GM19023 (cell line): ENCODE measurements around the gene SETD4.

Experiments
- ATAC-seq: cut with Tn5 transposase; IDR thresholded peaks from one replicate; pipeline ENCODE4 v1.9.1; 2021; ENCODE audit warnings: mild to moderate bottlenecking, moderate library complexity; ENCODE audit not compliant: unreplicated experiment

SETD4 gene

DNA sequence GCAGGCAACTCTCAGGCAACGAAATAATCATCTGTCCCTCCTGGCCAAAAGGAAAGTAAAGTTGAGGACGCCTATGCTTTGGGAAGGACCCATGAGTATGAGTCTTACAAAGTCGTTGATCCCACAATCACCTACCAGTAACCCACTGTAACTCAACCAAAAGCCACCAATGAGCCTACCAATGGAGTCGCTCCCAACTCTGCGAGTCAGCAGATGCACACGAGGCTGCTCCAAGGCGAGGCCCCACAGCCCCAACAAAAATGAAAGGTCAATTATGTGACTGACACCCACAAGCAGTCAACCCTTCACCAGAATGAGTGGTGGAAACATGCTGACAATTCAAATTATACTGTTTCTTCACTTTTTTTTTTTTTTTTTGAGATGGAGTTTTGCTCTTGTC lies 12.0 kb downstream of the SETD4 start:
- no peak for ATAC-seq

- ATAC-seq: no peak
These were observed 13.2 kb downstream of the SETD4 start for GRCh38 chr21:36047139-36047538.

GRCh38 chr21:36045993-36046392 lies 14.3 kb downstream of the SETD4 start:
- no peak for ATAC-seq

DNA sequence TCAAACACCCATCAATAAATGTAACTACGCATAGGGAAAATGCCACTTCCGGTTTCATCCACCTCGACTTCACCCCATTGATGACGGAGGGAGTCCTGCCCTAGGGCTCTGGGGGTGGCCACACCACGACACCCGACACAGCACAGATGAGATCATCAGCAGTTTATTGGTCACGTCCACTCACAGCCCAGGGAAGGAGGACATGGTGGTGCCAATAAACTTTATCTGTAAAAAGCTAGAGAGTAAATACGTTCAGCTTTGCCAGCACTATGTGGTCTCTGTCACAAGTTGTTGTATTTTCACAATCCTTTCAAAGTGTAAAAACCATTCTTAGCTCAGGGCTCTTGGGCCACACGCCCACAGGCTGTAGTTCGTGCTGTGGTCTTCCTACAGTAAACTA lies 16.3 kb downstream of the SETD4 start:
- no peak for ATAC-seq

DNA sequence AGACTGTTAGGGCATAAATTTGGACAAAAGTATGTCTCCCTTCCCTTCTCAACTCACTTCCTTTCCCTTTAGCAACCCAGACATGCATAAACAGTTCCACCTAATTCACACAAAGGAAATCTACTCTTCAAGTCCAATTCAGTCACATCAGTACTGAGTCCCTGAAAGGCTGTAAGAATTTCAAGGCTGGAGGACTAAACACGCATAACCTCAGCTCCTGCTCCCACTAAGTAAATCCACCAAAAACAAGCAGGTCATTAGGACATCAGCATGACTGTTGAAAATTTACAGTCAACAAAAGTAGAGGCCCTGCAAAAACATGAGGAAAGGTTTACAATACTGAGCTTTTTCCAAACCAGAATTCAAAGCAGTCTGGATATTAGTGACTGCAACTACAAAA lies 18.4 kb downstream of the SETD4 start:
- no peak for ATAC-seq

GRCh38 chr21:36040389-36040788 lies 19.9 kb downstream of the SETD4 start:
- ATAC-seq: no peak

GRCh38 chr21:36039861-36040260 lies 20.5 kb downstream of the SETD4 start:
- ATAC-seq: no peak

GRCh38 chr21:36038701-36039497 lies 21.4 kb downstream of the SETD4 start:
- no peak for ATAC-seq

DNA sequence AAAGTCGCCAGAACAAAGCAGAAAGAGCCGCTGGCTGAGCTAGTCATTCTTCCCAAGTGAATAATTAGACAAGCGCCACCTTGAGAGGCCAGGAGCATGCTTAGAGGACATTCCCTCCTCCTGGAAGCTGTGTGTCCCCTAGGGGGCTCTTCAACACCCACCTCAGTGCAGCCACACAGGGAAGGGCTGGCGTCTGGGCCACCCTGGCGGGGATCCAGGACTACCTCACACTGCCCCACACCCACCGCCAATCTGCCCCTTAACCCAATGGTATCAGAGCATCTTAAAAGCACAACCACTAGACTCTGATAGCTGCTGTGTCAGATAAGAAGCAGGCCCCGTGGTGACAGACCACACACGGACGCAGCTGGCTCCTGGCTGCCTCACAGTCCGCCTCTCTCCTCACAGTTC lies 24.9 kb downstream of the SETD4 start:
- no peak for ATAC-seq

GRCh38 chr21:36034211-36034913 lies 26.0 kb downstream of the SETD4 start:
- ATAC-seq: no peak

GRCh38 chr21:36032647-36033406 lies 27.5 kb downstream of the SETD4 start:
- ATAC-seq: no peak

DNA sequence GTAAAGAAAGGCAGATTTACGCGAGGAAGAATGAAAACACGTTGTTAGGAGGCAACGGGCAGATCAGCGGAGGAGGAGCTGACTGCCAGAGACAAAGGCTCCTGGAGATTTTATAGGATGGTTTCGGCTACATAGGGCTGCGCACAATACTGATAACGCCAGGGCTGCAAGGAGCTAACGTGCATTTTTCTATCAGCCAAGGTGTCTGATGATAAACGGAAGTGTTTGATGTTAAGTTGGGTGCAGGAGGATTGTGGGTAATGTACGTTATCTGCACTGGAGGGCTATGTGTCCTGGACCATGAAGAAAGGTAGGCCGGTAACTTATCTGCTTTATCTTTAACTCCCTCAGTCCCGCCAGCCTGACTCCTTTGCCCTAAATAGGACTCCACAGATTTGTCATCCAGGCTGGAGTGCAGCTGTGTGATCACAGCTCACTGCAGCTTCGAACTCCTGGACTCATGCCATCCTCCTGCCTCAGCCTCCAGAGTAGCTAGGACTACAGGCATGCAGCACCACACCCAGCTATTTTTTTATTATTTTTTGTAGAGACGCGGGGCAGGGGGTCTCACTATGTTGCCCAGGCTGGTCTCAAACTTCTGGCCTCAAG lies 29.6 kb downstream of the SETD4 start:
- ATAC-seq: no peak

DNA sequence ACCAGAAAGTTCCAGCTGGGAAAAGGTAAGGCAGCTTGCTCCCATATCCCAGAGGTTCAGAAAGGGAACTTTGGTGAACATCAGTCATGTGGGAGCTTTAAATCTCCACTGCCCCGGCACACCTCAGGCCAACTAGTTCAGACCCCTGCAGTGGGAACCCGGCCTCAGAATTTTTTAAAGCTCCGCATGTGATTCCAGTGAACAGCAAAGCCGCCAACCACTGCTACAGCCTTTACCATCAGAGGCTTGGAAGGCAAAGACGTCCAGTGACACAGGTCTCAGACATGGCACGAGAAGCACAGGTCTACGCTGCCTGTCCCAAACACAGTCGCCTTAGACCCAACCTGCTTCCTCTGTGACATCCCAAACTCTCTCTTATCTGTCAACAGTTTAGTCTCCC lies 31.0 kb downstream of the SETD4 start:
- ATAC-seq: no peak

DNA sequence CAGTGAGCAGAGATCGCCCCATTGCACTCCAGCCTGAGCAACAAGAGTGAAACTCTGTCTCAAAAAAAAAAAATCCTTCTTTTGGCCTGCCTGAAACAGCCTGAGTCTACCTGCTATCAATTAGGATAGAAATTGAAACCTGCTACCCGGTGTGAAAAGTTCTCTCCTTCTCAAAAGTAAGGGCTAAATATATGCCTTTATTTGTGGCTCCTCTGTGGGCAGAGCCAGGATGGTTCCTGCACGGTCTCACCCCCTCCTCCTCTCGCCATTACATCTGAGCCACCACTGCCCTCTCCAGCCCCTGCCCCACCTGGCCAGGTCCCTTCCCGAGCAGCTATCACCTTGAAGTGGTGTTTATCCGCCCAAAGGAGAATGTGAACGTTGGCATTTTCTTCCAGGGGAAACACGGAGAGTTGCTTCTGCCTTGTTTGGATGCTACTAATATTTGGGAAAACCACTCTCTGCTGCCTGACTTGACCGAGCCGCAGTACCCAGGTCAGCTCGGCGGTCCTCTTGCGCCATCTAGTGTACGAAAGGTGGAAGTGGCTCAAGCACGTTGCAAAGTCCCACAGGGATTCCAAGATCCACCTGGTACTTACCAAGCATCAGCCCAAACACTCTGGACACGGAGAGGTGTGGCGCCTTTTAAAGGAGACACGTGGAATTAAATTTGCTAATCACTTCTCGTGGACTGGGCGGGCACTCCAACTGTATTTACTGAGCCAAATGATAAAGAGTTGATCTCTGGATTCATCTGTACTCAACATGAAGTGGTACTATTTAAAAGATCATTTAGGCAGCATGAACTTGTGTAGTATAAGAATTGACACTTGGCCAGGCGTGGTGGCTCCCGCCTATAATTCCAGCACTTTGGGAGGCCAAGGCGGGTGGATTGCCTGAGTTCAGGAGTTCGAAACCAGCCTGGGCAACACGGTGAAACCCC lies 31.9 kb downstream of the SETD4 start:
- ATAC-seq: peak; percentile 77

DNA sequence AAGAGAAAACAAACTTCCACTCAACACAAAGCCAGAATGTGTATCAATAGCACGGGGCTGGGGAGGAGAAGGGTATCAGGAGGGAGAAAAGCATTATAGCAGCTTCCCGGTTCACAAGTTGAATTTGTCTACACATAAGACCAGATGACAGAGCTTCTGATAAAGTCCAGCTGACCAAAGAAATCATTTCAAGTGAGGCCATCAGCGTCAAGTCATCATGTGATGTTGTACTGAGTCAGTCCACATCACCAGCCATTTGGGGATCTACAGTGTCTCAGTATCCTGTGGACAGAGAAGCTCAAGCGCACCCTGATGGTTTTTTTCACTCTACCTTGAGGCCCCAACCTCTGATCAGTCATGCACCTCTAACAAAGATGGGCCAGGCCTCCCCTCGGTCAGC lies 33.0 kb downstream of the SETD4 start:
- no peak for ATAC-seq

- no peak for ATAC-seq
These were observed 35.5 kb downstream of the SETD4 start for GRCh38 chr21:36024782-36025181.

- no peak for ATAC-seq
These were observed 37.2 kb downstream of the SETD4 start for GRCh38 chr21:36023092-36023480.

DNA sequence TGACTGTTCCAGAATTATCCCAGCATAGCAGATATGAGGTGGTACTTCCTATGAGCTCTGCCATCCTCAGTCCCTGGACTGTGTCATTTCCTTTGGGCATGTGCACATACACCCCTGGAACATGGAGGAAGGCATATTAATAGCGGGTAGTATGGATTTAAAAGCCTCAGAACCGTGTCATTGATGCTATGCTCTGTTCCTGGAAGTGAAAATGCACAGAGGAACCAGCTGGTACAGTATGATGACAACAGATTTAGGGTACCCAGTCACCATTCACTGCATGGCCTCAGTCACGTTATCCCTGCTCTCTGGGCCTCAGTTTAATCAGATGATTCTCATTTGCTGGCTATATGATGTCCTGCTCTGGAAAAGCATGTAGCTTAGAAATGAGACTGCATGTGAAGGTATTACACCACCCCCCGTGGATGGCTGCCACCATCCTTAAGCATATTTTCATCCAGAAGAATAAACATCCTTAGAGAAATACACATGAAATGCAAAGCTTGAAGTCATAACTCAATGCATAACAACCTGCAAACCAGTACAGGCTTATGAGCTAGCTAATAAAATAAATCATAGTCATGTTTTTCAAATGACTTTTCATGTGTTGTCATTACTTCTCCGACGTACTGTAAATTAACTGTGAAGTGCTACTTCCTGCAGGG lies 37.8 kb downstream of the SETD4 start:
- ATAC-seq: no peak

DNA sequence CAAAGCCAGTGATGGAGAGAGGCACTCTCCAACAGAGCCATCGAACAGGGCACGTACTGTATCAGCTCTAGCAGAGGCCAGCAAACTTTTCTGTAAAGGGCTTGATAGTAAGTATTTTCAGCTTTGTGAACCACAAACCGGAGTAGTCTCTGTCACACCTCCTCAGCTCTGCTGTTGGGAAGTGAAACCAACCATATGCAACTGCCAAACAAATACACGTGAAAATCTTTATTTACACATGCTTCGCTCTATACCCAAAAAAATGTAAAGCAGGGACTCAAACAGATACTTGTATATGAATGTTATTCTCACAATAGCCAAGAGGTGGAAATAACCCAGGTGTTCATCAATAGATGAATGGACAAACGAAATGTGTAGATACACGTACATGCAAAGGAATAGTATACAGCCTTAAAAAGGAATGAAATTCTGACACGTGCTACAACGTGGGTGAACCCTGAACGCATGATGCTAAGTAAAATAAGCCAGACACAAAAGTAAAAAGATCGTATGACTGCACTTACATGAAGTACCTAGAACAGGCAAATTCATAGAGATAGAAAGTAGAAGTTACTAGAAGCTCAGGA lies 39.0 kb downstream of the SETD4 start:
- peak; percentile 67 for ATAC-seq
